NCI-H524 treated with DMSO at 0.1 percent for 48 hours (cell line): ENCODE measurements around the gene G6PC1.

Source experiments
- DNase-seq: peaks from one replicate; lab custom pipeline; 2025; lab: John Stamatoyannopoulos, UW

G6PC1 gene

DNA sequence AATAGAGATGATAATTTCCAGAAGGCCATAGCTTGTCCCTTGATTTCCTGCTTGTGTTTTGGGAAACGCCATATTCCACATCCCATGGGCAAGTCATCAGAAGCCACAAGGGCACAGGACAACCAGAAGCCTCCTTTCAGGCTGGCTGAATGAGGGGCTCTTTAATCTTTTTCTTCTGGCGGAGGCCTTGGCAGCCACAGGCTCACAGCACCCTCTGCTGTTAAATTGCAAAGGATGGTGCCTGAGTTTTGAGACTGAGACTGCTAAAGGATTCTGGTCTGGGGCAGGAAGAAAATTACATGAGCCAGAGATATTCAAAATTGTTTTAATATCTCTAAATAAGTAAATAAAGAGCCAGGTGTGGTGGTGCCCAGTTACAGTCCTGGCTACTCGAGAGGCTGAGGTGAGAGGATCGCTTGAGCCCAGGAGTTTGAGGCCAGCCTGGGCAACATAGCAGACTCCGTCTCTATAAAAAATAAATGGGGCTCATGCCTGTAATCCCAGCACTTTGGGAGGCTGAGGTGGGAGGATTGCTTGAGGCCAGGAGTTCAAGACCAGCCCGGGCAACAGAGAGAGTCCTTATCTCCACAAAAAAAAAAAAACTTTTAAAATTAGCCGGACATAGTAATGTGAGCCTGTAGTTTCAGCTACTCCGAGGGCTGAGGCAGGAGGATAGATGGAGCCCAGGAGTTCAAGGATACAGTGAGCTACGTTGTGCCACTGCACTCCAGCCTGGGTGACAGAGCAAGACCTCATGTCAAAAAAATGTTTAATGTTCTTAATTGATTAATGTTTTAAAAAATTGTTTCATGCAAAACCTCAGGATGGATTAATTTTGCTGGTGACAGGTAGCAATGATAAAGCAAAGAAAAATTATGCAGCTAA lies 37.4 kb downstream of the G6PC1 start:
- no peak for DNase-seq

- DNase-seq = no peak
These were observed 43.6 kb downstream of the G6PC1 start for GRCh38 chr17:42944211-42944610.

- DNase-seq = no peak
These were observed 46.2 kb downstream of the G6PC1 start for GRCh38 chr17:42946812-42947211.

DNA sequence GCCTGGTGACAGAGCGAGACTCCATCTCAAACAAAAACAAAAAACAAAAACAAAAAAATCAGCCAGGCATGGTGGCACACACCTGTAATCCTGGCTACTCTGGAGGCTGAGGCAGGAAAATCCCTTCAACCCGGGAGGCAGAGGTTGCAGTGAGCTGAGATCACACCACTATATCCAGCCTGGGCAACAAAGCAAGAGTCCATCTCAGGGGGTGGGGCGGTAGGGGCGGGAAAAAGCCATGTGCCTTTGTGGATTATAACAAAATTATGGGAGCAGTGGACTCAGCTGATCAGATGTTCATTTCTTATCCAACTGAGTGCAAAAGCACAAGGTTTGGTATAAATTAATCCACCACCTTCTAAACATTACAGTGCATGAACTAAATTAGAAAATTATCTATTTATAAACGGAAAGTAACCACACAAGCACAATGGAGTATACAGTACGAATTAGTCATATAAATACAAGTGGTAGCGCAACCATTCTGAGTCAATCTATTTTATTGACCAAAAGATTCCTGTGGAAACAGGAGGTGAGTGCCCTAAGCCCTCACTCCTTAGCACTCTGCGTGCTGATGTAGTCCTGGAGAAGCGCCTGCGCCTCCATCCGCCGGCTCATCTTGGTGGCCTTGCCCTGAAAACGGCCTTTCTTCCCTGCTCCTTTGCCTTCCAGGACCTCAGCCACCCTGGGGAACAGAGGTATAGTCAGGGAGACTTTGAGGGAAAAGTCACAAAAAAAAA lies 49.6 kb downstream of the G6PC1 start:
- no peak for DNase-seq
